G401 (cell line): ENCODE data around the gene SYNPR. TPM values are rescaled to one million over a fixed set of nuclear protein-coding genes. Genes with fewer than 3 reads are reported as not detected.
A peak's percentile ranks its signal among the peaks of the same experiment; 100 is the strongest.

ENCODE experiments used
- DNase-seq: peaks from one replicate; pipeline ENCODE4 v3.0.0-alpha.2; 2015; ENCODE audit warnings: low spot score
- in situ Hi-C: cut with HindIII; loops from 2 replicates; pipeline ENCODE4 v1.10.0; 2016; ENCODE audit warnings: low sequenced_read_pairs, mixed read lengths
- total RNA-seq: library from RNA; depleted of rRNA; stranded (reverse); fragments of >200 nt; shearing (Covaris generic); gene quantifications from 2 replicates; pipeline ENCODE4 v1.2.3, GENCODE V29; 2014

The SYNPR gene
- total RNA-seq, 1 experiment from 2014 or later = not detected

- in situ Hi-C loops = no loop called here
- no peak for DNase-seq
These were observed 77.7 kb downstream of the SYNPR start for GRCh38 chr3:63355809-63356208.

DNA sequence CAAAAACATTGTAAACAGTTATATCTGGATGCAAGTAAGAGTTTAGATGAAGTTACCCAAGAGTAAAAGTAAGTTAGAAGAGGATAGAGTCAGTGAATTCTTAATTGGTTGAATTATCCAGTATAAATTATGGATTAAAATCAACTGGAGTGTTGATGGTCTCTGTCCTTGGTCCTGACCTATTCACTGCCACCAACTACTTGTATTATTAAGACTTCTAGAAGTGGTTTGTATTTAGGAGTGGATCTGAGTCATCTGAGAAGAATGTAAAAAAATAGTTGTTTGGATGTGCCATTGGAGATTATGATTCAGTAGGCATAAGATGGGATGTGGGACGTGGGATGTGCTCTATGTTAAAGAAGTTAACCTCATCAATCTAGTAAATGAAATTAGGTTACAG lies 86.4 kb downstream of the SYNPR start:
- in situ Hi-C loops = no loop called here

GRCh38 chr3:63364910-63365309 lies 86.8 kb downstream of the SYNPR start:
- in situ Hi-C loops = no loop called here
- no peak for DNase-seq

More for the DNA sequence above, 86.4 kb downstream of the SYNPR start:
- DNase-seq = no peak

GRCh38 chr3:63365671-63366070 lies 87.6 kb downstream of the SYNPR start:
- in situ Hi-C loops = no loop called here

GRCh38 chr3:63370094-63370493 lies 92.0 kb downstream of the SYNPR start:
- in situ Hi-C loops = no loop called here
- no peak for DNase-seq

More at GRCh38 chr3:63365671-63366070, 87.6 kb downstream of the SYNPR start:
- DNase-seq = no peak

GRCh38 chr3:63383040-63383439 lies 104.9 kb downstream of the SYNPR start:
- in situ Hi-C loops = no loop called here

GRCh38 chr3:63384382-63384781 lies 106.3 kb downstream of the SYNPR start:
- in situ Hi-C loops = no loop called here
- no peak for DNase-seq

More at GRCh38 chr3:63383040-63383439, 104.9 kb downstream of the SYNPR start:
- no peak for DNase-seq

GRCh38 chr3:63385629-63386028 lies 107.5 kb downstream of the SYNPR start:
- in situ Hi-C loops = no loop called here

DNA sequence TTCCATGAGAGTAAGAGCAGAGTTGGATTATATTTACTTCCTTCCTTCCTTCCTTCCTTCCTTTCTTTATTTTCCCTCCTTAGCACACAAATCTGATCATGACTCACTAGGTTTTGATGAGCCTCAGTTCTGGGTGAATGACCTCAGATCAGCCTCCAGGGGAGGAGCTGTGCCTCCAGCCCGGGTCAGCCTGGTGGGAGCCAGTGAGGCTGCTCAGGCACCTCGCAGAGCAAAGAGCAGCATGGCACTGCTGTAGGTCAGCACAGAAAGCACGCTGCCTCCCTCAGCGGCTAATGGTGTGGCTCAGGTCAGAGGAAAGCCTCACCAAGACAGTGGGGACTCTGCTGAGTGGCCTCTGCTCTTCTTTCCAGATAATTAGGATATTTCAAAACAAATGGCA lies 108.5 kb downstream of the SYNPR start:
- in situ Hi-C loops = no loop called here
- no peak for DNase-seq

More at GRCh38 chr3:63385629-63386028, 107.5 kb downstream of the SYNPR start:
- DNase-seq = no peak

DNA sequence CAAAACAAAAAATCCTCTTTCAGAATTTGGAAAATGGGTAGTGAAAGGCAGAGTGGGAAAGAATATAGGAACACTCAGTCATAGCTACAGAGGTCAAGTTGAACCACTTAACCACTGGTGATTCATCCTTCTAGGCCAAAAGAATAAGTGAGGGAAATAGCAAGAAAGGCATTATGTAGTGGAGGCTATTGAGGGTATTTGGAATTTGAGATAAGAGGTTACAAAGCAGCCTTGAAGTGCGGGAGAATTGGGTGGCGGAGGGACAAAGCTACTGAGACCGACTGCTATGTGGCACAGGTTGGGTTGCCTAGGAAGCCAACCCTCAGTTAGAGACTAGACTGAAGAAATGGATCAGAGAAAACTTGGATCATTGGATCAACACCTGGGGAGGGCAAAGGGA lies 109.5 kb downstream of the SYNPR start:
- no peak for DNase-seq
- in situ Hi-C loops = no loop called here

- in situ Hi-C loops = no loop called here
- no peak for DNase-seq
These were observed 112.7 kb downstream of the SYNPR start for GRCh38 chr3:63390710-63391230.

DNA sequence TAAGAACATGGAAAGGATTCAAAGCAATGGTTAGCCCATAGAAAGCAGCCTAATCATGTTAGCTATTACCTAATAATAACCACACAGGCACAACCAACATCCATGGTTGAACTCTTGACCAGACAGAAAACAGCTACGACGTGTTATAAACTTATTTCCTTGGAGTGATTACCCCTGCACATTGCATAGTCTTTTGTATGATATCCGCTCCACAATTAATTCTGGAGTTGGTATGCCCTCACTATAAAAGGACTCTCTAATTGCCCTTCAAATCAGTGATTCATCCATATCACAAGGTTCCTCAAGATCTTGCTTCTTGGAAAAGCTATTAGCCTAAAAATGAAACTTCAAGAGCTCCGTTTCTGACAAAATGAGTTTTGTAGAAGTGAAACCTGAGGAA lies 117.9 kb downstream of the SYNPR start:
- no peak for DNase-seq
- in situ Hi-C loops = no loop called here

DNA sequence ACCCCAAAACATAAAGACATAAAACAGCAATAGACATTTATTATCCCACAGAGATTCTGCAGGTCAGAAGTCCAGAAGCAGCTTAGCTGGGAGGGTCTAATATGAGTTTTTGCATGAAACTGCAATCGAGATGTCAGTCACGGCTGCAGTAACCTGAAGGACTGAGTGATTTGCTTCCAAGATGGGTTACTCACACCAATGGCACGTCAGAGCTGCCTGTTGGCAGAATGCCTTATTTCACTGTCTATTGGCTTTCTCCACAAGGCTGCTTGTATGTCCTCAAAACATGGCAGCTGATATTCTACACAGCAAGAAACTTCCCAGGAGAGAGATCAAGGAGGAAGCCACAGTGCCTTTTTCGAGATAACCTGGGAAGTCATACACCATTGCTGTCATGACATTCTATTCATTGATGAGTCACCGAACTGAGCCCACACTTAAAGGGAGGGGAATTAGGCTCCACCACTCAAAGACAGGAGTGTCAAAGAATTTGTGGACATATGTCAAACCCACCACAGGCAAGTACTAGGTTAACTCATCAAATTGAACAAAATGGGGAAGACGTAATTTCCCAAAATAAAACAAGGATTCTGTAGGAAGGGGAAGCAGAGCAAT lies 122.2 kb downstream of the SYNPR start:
- DNase-seq = peak; percentile 26
- in situ Hi-C loops = no loop called here

- in situ Hi-C loops = no loop called here
- DNase-seq = no peak
These were observed 127.8 kb downstream of the SYNPR start for GRCh38 chr3:63405882-63406281.

- DNase-seq = no peak
- in situ Hi-C loops = no loop called here
These were observed 135.4 kb downstream of the SYNPR start for GRCh38 chr3:63413523-63413922.

- no peak for DNase-seq
- in situ Hi-C loops = no loop called here
These were observed 136.5 kb downstream of the SYNPR start for GRCh38 chr3:63414607-63415006.

GRCh38 chr3:63429905-63430304 lies 151.8 kb downstream of the SYNPR start:
- in situ Hi-C loops = no loop called here
- DNase-seq = peak; percentile 44

DNA sequence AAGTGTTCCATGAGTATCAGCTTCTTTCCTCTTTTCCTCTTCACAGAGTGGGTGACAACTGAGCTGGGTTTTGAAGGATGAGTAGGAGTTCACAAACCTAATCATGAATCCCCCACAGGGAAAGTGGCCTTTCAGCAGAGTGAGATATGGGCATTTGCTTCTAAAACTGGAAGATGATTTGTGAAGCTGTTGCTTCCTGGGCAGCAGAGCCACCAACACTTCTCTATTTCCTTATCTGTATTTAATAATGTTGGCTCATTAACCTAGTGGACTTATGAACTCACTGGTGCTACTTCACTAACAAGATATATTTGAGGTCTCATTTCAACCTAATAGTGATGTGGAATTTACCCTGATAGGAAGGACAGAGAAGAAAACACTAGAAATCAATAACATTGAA lies 152.8 kb downstream of the SYNPR start:
- DNase-seq = no peak
- in situ Hi-C loops = no loop called here

DNA sequence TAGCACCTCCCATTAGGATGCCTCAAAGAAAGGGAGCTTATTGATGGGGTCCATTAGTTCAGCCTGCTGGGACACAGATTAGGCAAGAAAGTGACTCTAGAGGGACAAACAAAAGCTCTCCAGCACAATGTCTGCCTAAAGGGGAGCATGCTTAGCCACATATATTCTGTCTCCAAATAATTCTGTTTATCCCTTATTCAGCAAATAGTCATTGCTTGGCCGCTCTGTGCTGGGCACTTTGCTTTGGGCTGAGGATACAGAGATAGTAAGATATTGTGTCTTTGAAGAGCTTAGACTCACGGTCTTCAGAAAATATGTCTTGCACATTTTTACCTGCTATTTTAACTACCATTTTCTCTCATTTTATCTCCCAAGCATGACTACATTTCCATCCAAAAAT lies 159.8 kb downstream of the SYNPR start:
- no peak for DNase-seq
- in situ Hi-C loops = no loop called here

DNA sequence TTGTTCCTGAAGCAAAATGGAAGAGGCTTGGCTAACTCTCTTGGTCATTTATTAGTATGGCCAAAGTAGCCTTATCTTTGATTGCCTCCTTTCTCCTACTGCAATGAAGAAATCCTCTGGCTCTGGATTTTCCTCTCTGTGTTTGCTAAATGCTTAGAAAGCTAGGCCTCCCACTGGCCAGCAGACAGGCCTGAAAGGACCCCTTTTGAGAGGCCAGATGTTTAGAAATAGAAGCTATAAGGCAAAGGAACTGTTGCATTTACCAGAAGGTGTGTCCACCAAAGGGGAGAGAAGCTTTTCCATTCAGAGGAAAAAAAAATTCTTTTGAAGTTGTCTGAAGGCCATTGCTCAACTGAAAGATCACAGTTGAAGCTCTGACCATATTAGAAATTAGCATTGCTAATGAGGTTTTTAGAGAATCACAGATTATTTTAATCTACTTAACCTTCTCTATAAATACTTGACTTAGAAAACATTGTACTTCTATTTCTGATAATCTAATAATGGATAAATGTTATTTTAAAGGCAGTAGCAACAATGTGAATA lies 160.8 kb downstream of the SYNPR start:
- in situ Hi-C loops = no loop called here
- no peak for DNase-seq

- in situ Hi-C loops = no loop called here
These were observed 163.2 kb downstream of the SYNPR start for GRCh38 chr3:63441262-63441661.

More at GRCh38 chr3:63441262-63441661, 163.2 kb downstream of the SYNPR start:
- DNase-seq = no peak
